Measurements from ENCODE around the gene KIRREL3. TPM values are rescaled to one million over a fixed set of nuclear protein-coding genes. Genes with fewer than 3 reads are reported as not detected.

The KIRREL3 gene
- 41.9 TPM for total RNA-seq

GRCh38 chr11:127000291-127000968, at the start of gene KIRREL3:
Gene KIRREL3, minus strand, starts transcription at chr11:127000770.

Small RNA genes lying within 50 kb of the gene (small RNA-seq; reads per million reads assigned to genes)
- gene AP001318.3 (ENCODE audit: low replicate concordance) (not detected), gene MIR3167 (ENCODE audit: low replicate concordance) (not detected)

Data from parietal lobe (tissue), 2 donors.